ENCODE data around the gene ANTXR2.

ANTXR2 gene

DNA sequence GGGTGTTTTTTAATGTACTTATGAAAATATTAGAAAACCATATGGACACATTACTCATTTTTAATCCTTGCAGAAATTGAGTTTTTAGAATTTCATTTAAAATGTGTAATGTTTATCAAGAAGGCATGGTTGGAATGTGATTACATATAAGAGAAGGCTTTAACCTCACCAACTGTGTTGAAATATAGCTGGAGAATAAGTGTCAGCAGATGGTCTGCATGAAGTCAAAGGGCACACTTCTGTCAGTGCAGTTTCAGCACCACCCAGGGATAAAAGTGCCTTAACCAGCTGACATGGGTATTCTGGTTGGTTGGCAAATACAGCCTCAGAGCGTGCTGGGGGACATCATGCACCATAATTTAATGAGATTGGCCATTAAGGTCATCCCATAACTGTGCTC lies 21.2 kb upstream of the ANTXR2 start:
- in situ Hi-C loops (cut with HindIII; ENCODE audit: low pct_ligation_motif_present, low pct_unique_long_range_greater_than_20kb, low sequenced_read_pairs): no loop called here
- DNase-seq: no peak

DNA sequence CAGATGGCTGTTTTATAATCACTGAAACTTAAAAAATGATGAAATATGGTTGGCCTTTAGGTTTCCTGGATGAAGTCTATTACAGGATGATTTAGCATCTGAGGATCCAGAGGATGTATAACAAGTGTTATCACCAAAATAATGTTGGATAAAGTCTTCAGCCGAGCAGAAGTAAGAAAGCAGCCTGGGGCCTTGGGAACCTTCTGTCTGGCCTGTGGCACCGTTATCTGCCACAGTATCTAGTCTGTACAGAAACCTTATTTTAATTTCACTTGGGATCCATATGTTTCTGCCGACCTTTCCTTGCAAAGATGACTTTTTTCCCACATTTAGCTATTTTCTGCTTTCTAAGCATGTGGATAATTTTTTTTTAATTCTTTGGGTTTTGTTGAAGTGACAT lies 20.5 kb upstream of the ANTXR2 start:
- in situ Hi-C loops (cut with HindIII; ENCODE audit: low pct_ligation_motif_present, low pct_unique_long_range_greater_than_20kb, low sequenced_read_pairs): no loop called here
- no peak for DNase-seq

DNA sequence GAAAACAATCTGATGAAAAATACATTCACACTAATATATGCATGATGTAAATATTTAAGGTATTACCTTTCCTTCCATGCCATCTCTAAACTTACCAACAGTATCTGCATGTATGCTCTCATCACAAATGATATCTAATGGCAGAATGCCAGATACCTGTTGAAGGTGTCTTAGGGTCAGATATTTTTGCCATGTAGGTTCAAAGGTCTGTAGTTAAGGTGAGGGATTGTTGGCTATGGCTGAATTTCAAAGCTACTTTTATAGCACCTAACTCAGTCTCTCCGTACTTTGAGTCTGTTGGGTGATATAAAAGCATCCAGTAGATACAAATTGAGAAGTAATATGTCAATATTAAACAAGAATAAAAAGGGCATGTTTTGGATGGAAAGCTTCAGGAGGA lies 19.8 kb upstream of the ANTXR2 start:
- in situ Hi-C loops (cut with HindIII; ENCODE audit: low pct_ligation_motif_present, low pct_unique_long_range_greater_than_20kb, low sequenced_read_pairs): no loop called here
- no peak for DNase-seq

DNA sequence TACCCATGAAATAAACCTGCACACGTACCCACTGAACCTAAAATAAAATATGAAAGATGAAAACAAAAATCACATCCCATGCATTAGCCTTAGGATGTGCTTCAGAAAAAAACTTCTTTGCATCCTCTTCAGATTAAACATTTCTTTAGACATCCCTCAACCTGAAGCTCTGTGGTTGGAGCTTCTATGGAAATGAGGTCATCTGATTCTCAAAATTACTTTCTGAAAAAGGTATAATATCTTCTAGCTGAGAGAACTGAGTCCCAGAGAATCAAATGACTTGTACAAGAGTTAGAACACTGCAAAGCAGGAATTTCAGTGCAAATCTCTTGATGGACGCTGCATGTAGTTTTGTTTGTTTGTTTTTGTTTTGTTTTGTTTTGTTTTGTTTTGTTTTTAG lies 19.1 kb upstream of the ANTXR2 start:
- no peak for DNase-seq
- in situ Hi-C loops (cut with HindIII; ENCODE audit: low pct_ligation_motif_present, low pct_unique_long_range_greater_than_20kb, low sequenced_read_pairs): no loop called here

DNA sequence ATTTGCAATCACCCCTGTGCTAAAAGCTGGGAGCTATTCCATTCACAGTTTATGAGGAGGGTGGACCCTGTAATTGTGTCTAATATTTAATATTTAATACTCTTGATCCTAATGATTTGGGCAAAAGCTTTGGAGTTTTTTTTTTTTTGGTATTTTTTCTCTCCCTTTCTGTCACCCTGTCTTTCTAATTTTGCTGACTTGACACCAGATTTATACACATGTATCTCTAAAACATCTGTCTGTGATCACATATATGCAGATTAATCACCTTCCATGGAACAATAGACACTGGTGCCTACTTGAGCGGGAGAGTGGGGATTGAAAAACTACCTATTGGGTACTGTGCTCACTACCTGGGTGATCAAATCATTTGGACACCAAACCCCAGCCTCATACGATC lies 18.7 kb upstream of the ANTXR2 start:
- DNase-seq: no peak
- in situ Hi-C loops (cut with HindIII; ENCODE audit: low pct_ligation_motif_present, low pct_unique_long_range_greater_than_20kb, low sequenced_read_pairs): no loop called here

DNA sequence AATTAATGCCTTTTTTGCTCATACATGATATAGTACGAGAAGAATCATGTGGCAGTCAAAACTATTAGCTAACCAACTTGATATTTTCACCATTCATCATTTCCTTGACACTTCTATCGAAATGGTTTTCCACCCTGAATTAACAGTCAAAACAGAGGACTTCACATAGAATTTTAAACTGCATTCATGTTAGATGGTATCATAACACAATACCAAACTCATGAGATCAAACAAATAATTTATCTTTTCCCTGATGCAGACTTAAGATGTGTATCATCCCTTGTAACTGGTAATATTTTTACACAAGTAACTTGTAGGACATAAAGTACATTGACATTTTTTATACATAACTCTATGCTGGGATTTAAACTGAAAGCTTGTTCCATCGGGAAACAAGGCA lies 18.2 kb upstream of the ANTXR2 start:
- in situ Hi-C loops (cut with HindIII; ENCODE audit: low pct_ligation_motif_present, low pct_unique_long_range_greater_than_20kb, low sequenced_read_pairs): no loop called here
- DNase-seq: no peak

DNA sequence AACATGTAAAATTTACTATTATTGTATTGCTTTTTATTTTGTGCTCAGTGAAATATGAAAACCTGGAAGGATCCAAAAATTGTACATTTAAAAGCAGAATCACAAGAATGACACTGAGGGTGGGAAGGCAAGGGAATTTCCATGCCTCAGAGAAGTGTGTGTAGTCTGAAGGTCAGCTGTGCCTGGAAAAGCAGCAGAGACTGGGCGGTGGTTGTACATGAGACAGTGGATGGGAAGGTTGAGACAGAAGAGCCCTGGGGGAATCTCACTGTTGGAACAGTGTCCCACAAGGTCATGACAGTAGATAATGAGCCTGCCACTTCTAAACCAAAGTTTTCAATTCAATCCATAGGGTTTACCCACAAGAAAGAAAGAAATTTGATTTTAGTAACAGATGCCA lies 17.1 kb upstream of the ANTXR2 start:
- in situ Hi-C loops (cut with HindIII; ENCODE audit: low pct_ligation_motif_present, low pct_unique_long_range_greater_than_20kb, low sequenced_read_pairs): no loop called here
- DNase-seq: no peak

DNA sequence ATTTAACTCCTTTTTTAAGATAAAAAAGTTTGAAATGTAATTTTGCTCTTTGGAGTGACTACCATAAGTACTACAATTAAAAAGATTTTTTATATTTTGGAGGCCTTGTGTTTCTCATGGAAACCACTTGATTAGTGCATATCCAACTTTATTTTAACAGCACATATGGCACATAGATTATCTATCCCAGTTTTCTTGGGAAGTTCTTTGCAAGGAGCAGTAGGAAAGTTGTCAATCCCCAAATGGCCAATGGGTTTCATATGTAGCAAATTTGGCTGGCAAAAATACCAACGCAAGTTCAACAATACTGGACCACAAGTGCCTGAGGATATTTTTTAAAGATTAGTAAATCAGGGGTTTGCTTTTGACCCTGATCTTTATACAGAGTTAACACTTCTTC lies 15.4 kb upstream of the ANTXR2 start:
- in situ Hi-C loops (cut with HindIII; ENCODE audit: low pct_ligation_motif_present, low pct_unique_long_range_greater_than_20kb, low sequenced_read_pairs): no loop called here

DNA sequence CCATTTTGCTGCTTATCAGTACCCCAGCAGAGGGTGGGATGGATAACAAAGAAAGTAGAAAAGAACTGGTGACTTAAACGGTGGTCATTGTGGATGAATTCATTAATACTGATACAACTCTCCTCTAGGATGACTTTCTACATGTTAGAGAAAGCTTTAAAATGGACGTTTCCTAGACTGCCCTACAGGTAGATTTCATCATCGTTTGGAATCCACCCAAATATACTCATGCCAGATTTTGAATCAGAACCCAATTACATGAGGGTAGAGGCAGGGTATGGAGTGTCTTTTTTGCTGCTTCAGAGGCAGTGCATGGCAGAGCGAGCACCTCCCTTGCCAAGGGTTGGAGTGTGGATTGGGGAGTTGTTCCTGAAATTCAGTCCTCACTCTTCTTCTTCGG lies 13.3 kb upstream of the ANTXR2 start:
- no peak for DNase-seq
- in situ Hi-C loops (cut with HindIII; ENCODE audit: low pct_ligation_motif_present, low pct_unique_long_range_greater_than_20kb, low sequenced_read_pairs): no loop called here

More for the DNA sequence above, 15.4 kb upstream of the ANTXR2 start:
- DNase-seq: no peak

DNA sequence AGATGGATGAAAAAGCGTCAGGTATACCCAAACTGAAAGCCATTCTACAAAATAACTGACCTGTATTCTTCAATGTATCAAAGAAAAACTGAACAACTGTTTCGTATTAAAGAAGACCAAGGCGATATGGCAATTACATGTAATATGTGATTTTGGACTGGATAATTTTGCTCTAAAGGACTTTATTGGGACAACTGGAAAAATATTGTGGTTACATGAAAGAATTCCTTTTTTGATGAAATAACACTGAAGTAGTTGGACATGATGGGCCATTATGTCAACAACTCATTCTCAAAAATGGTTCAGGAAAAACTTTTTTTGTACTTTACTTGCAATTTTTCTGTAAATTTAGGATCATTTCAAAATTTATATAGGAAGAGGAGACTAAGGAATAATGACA lies 12.1 kb upstream of the ANTXR2 start:
- DNase-seq: no peak
- in situ Hi-C loops (cut with HindIII; ENCODE audit: low pct_ligation_motif_present, low pct_unique_long_range_greater_than_20kb, low sequenced_read_pairs): no loop called here

DNA sequence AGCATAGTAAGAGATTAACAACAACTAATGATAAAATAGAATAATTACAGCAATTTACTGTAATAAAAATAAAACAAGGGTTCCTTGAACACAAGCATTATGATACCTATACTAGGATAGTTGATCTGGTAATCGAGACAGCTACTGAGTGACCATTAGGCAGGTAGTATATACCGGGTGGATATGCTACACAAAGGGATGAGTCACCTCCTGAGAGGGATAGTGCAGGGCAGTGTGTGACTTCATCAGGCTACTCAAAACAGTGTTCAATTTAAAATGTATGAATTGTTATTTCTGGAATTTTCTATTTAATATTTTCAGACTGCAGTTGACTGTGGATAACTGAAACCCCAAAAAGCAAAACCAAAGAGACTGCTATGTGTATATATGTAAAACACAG lies 9.7 kb upstream of the ANTXR2 start:
- in situ Hi-C loops (cut with HindIII; ENCODE audit: low pct_ligation_motif_present, low pct_unique_long_range_greater_than_20kb, low sequenced_read_pairs): no loop called here

DNA sequence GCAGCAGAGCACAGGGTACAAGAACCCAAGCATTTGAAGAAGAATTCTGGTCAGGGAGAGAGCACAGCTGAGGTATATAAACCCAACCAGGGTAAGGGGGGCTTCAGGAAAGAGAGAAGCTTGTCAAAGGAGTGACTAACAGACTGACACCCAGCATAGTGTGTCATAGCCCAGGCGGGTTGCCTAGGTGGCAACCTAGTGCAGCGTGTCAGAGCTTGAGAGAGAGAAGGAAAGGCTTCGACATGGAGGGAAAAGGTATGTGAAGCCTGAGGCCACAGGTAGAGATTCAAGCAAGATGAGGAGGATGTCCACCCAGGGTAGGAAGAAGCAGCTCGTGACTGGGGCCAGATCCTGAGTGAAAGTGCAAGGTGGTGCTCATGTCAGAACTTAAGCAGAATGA lies 8.5 kb upstream of the ANTXR2 start:
- in situ Hi-C loops (cut with HindIII; ENCODE audit: low pct_ligation_motif_present, low pct_unique_long_range_greater_than_20kb, low sequenced_read_pairs): no loop called here
- DNase-seq: no peak

More for the DNA sequence above, 9.7 kb upstream of the ANTXR2 start:
- DNase-seq: no peak

DNA sequence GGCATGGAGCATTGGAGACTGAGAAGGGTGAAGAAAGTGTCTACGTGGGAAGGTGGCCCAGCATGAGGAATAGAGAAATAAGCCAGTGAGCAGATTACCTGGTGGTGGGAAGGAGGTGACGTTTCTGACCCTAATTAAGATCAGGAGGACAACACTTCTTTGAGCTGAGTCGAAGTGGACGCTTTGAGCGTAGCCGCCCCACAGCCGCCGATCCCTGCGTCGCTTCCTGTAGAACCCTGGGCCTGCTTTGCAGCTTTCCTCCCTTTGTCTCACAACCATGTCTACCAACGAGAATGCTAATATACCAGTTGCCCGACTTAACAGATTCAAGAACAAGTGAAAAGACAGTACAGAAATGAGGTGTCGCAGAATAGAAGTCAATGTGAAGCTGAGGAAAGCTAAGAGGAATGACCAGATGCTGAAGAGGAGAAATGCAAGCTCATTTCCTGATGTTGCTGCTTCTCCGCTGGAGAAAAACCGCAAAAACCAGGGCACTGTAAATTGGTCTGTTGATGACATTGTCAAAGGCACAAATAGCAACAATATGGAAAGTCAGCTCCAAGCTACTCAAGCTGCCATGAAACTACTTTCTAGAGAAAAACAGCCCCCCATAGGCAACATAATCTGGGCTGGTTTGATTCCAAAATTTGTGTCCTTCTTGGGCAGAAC lies 6.4 kb upstream of the ANTXR2 start:
- DNase-seq: no peak
- in situ Hi-C loops (cut with HindIII; ENCODE audit: low pct_ligation_motif_present, low pct_unique_long_range_greater_than_20kb, low sequenced_read_pairs): no loop called here

DNA sequence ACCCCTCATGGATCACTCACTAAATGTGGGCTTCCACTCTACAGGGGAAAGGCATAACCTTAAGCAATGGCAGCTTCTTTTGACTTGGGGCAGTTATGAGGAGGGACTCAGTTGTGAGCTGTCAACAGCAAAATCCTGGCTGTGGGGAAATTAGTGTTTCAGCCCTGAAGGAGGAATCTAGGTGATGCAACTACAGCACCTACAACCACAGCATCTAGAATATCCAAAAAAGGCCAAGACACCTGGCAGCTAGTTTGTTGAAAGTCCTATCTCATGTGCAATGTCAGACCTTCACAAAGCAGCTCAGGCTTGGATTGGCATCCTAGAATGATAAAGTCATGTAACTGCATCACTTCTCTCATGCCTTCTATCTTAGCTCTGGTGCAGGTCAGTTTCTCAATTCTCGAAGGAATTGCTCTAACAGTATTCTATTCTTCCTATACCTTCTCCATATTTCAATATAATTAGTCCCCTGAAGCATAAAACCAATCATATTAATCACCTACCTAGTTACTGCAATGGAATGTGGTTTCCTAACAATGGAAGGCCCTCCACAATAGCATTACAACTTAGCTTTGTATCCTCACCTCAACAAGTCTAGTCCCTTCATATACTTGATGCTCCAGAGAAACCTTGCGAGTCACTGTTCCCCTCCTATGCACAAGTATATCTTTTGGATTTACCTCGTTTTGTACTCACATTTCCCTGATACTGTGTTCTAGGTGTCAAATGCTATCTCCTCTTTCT lies 5.5 kb upstream of the ANTXR2 start:
- no peak for DNase-seq

DNA sequence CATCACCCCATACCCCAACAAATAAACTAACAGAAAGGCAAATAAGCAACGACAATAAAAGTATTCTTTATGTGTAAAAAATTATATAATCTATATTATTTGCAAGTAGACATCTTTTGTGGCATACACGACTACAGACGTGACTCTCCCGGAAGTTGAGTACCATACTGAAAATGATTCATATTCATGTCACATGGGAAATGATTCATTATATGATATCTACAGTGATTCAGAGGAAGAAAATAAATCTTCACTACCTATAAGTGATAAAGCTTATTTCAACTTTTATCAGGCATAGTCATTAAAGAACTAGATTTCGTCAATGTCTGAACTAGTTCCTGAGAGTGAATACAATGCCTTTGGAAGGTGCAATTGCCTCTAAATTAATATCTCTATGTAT lies 4.6 kb upstream of the ANTXR2 start:
- no peak for DNase-seq
- in situ Hi-C loops (cut with HindIII; ENCODE audit: low pct_ligation_motif_present, low pct_unique_long_range_greater_than_20kb, low sequenced_read_pairs): no loop called here

More for the DNA sequence above, 5.5 kb upstream of the ANTXR2 start:
- in situ Hi-C loops (cut with HindIII; ENCODE audit: low pct_ligation_motif_present, low pct_unique_long_range_greater_than_20kb, low sequenced_read_pairs): no loop called here

DNA sequence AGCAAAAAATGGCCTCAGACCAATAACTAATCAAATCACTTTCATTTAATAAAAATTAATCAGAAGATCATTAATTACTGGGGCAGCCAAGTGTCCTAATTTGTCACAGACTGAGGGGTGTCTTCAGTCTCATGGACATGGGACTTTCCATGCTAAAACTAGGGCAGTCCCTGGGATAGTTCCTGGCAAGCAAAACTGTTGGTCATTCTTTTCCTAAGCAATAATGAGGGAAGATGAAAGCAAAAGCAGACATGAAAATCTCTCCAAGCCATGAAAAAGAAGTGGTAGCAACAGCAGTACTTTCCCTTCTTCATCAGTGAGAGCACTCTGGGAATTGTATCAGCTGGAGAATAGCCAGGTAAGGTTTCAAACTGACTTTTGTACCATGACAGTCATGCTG lies 3.7 kb upstream of the ANTXR2 start:
- in situ Hi-C loops (cut with HindIII; ENCODE audit: low pct_ligation_motif_present, low pct_unique_long_range_greater_than_20kb, low sequenced_read_pairs): no loop called here
- no peak for DNase-seq

DNA sequence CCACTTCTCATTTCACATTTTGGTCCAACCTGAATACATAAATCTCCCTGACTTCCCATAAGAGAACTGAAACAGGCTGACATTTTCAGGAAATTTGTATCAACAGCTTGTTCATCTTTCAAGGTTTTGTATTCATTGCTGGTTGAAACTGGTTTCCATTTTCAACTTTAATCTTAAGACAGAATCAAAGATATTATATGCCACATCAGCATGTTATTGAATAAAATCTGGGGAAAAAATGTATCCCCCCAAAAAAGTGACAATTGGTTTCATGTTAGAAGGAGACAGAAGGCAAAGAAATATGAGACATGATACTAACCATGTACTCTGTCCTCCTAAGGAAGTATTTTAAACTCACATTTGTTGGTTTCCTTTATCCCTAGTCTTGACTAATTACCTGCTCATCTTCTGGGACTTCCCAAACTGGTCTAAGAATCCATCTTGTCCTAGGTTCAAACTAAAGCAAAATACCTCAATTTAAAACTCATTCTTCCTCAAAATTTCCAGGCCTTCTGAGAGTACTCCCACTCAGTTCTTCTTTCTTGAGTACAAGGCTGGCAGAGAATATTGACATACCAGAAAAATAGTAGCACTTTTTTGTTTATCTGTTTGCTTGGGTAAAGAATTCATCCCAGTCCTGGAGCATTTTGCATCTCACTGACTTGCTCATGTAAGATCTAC lies 3.1 kb upstream of the ANTXR2 start:
- in situ Hi-C loops (cut with HindIII; ENCODE audit: low pct_ligation_motif_present, low pct_unique_long_range_greater_than_20kb, low sequenced_read_pairs): no loop called here
- DNase-seq: no peak

DNA sequence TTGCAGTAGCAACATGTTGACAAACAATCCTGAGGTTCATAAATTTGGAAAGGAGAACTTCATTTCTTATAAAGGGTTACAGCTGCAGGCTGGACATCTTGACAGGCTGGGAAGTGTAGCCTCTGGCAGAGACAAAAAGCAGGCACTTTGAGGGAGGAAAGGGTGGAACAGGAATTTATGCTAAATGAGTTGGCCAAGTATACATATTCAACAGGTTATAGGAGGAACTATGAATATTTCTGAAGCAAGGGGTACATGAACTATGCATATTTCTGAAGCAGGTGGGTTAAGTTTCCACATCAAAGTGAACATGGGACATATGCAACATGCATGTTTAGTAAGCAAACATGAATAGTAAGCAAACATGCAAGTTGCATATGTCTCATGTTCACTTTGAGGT lies 1.6 kb upstream of the ANTXR2 start:
- DNase-seq: no peak

DNA sequence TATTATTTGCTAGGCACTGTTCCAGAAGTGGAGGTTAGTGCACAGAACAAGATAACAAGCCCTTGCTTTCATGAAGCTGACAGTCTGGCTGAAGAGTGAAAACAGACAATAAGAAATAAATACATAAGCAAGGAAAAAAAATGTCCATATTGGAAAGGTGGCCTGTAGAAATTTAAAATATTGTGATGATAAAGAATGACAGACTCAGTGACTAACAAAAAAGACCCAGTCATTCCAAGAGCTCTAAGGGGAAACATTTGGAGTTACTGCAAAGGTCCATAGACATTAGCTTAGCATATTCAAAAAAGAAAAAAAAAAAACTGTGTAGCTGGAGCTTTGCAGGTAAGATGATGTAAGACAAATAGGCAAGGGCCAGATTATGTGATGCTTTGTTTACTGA lies 1.0 kb upstream of the ANTXR2 start:
- in situ Hi-C loops (cut with HindIII; ENCODE audit: low pct_ligation_motif_present, low pct_unique_long_range_greater_than_20kb, low sequenced_read_pairs): no loop called here
- DNase-seq: no peak

More for the DNA sequence above, 1.6 kb upstream of the ANTXR2 start:
- in situ Hi-C loops (cut with HindIII; ENCODE audit: low pct_ligation_motif_present, low pct_unique_long_range_greater_than_20kb, low sequenced_read_pairs): no loop called here

DNA sequence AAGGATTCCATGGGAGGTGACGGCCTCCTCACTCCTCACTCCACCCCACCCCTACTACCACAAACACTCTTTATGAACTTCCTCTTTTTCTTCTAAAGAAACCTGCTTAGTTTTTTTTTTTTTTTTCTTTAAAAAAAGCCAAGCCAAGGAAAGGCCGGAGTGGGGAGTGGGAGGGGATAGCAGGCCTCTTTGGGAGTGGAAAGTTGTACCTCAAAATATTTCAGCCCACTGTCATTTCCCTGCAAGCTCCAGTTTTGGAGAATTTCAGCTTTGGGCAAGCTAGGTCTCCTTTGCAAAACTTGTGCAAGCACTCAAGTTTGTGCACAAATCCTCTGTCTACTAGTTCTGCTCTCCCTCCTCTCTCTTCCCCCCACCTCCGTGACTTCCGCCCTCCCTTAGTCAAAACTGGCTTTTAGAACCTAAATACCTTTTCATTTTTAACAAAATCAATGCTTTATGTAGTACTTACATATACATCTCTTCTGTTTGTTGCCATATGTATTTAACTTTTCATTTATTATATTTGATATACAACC lies 512 bp upstream of the ANTXR2 start:
- in situ Hi-C loops (cut with HindIII; ENCODE audit: low pct_ligation_motif_present, low pct_unique_long_range_greater_than_20kb, low sequenced_read_pairs): no loop called here
- no peak for DNase-seq
